Activated gamma-delta T cell treated with anti-CD3 and anti-CD28 coated beads, Interleukin-2, amount 50 U/mL, for 16 hours (primary cell): ENCODE data around the gene LRMDA.
"Not testable (repeated sequence)": the region's sequence is repeated elsewhere in the genome, so short reads cannot be mapped to it uniquely, and the experiment has no call there.

ENCODE experiments used
- DNase-seq: peaks from one replicate; pipeline ENCODE4 v3.0.0-alpha.2; 2020; ENCODE audit warnings: low read depth

The LRMDA gene

DNA sequence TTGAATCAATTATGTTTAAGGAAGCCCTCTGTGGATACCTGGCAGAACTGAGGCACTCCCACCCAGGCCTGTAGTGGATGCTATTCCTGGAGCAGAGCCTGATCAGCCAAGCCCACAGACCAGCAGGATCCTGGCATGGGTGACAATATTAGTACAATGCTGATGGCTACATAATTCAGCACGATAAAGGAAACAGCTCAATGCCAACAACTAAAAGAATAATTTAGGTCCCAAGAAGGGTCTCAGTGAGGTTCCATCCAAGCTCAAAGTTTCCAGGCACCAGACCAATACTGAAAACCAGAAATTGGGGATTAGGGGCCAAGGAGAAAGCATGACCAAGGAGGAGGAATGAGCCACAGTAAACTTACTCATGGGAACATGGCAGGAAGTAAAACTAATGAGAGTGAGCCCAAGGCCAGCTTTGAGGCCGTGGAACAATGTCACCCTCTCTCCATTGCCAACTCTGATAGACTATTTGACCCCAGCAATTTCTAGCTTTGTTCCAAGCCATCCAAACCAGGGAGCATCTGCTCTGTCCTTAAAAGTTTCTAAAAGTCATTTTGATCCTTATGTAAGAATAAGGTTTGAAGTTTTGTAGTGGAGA, 1123.7 kb downstream of the LRMDA start:
- DNase-seq, result no peak

DNA sequence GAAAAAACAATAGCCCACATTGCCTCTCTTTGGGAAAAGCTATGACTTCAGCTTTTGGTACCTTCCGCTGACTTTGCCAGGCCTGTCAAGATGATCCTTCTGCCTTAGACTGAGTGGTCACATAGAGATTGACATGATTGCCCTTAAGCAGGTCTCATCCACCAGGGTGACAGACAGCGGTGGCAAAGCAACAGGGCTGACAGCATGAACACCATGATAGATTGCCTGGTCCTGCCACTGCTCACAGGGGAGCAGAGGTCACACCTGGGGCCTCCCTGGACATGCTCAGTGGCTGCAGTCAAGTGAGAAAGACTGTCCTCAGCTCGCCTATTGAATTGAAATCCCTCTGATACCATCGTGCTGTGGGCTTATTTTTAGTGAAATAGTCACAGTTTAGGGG, 1125.9 kb downstream of the LRMDA start:
- no peak for DNase-seq

DNA sequence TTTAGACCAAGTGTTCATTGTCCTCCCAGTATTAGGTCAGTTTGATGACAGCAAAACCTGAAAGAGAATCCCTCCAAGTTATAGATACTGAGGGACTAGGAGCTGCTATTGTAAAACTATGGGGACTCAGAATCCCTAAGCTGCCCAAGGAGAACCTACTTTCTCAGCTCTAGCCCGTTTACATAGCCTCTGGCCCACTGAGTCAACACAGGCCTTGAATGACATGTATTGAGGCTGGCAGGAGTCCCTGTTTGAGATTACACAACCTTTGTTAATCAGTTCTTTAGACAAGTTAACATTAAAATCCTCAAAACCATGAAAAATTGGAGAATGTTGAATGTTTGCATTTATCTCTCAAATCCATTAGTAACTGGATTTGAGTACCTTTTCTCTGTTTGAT, 1127.2 kb downstream of the LRMDA start:
- no peak for DNase-seq

DNA sequence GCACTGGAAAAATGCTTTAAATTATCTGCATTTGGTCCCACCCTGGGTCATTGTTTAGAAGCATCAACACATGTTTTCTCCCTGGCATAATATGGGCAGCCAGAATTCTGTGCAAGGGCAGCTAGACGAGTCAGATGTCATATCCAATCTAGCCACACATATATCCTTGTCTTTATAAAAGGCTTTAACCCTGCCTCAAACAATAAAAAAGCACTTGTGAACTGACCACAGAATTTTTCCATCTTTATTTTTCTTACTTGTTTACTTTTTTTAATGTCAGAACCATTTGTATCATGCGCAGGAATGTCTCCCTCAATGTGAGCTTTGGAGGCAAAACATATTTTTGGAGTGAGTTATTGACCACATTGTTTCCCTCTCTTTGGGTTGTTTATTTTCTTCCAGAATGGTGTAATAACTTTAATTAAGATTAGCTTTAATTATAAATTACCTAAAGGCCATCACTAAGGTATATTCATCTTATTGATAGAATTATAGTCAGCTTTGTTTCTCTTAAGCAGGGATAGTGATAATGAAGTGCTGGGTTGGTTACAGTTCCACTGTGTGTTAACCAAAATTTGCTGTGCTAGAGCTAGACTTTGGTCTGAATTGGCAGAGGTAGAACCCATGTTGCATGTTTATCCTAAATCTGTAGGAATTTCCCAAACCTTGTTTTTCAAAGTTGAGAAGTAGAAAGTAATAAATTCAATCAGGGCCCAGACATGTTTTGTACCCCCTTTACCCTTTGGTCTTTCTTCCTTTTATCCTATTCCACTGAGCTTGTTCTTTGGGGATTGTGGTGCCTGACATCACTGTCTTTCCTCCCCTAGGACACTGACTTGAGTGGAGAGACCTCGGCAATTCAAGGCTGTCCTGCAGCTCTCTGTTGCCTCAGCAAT, 1127.8 kb downstream of the LRMDA start:
- DNase-seq, result no peak

DNA sequence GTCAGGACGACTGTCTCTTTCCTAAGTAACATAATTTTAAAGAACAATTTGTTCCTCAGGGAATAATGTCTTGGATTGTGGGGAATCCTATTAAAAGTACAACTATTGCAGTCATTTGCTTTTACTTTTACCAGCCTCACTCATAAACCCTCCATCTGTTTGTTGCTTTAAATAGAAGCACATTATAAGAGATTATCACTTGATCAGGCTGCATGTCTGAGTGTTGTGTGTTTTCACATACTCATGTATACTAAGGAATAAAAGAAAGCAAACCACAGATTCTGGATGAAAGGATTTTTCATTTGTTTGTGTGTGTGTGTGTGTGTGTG, 1128.4 kb downstream of the LRMDA start:
- no peak for DNase-seq

DNA sequence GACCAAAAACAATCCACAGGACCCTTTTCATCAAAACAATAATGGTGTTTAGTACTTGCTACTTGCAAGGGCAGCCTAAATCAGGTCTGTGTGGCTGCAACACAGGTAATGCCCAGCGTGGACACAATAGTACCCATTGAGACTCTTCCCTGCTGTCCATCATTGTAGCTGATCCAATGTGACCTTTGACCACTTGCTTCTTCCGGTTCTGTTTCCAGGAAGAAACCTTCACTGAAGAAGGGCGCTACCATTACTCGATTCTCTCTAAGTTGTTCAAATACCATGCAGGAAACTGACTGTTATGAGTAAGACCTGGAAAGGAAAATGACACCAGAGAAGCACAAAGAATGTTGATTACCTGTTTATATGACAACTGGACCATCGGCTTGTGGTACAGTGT, 1128.9 kb downstream of the LRMDA start:
- no peak for DNase-seq

DNA sequence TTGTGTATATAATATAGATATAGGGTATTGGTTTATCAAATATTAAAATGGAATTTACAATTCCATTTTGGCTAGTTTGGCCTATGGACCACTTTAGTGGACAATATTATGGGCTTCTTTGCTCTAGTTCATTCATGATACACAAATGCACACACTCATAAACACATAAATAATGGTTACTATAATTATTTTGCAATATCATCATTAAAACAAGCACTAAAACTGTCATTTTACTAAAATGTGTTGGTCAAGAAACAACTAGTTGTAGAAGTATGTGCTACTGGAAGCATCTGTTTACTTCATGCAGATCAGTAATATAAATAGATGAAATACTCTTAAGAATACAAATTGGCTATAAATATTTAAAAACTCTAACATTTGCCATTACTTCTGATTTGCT, 1131.9 kb downstream of the LRMDA start:
- DNase-seq, result no peak

DNA sequence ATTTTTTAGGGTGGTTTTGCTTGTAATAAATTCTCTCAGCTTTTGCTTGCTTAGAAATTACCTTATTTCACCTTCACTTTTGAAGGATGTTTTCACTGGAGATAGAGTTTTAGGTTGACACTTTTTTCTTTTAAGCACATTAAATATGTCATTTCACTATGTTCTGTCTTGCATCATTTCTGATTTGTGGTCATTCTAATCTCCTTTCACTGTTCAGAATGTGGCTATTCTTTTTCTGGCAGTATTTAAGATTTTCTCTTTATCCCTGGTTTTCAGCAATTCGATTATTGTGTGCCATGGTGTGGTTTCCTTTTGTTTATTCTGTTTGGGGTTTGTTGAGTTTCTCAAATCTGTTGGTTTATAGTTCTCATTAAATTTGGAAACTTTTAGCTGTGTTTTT, 1140.6 kb downstream of the LRMDA start:
- no peak for DNase-seq

DNA sequence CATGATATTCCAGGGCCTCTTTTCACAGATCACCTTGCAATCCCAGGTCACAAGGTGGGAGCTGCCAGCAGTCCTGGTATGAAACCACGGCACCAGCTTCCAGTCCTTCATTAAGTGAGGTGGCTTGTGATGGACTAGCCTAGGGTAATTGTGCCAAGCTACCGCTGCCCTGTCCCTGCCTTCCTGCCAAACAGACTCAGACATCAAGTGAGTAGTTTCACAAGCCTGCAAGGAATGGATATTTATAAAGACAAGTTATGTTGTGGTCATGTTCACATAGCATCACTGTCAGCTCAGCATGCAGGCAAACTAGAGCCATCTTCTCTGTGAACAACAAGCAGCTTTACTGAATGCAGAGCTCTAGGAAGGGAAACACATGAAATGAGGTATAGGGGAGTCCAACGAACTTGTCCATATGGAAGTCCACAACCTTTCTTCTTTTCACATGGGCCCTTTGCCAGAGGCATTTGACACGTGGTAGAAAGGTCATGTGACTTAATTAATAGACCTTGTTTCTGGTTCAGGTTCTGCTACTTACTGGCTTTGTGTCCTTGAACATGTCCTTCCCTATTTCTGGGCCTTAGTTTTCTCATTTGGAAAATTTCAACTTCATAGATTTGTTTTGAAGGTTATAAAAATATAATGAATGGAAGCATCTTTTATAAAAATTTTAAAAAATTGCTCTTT, 1145.0 kb downstream of the LRMDA start:
- DNase-seq, result no peak

DNA sequence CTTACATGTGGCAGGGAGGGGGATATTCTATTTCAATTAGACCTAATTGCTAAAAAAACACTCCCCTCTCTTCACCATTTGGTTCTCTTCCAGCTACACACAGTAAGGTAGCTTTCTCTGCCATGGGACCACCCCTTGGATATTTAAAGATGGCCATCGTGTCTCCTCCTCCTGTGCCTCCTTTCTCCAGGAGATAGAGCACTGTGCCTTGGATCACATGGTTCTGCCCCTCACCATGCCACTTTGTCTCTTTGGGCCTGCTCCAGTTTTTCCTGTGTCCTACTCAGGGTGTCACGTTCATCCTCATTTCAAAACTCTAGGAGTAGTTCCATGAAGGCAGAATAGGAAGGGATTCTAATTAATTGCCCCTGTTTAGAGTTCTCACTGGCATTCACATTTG, 1146.0 kb downstream of the LRMDA start:
- DNase-seq, result no peak

DNA sequence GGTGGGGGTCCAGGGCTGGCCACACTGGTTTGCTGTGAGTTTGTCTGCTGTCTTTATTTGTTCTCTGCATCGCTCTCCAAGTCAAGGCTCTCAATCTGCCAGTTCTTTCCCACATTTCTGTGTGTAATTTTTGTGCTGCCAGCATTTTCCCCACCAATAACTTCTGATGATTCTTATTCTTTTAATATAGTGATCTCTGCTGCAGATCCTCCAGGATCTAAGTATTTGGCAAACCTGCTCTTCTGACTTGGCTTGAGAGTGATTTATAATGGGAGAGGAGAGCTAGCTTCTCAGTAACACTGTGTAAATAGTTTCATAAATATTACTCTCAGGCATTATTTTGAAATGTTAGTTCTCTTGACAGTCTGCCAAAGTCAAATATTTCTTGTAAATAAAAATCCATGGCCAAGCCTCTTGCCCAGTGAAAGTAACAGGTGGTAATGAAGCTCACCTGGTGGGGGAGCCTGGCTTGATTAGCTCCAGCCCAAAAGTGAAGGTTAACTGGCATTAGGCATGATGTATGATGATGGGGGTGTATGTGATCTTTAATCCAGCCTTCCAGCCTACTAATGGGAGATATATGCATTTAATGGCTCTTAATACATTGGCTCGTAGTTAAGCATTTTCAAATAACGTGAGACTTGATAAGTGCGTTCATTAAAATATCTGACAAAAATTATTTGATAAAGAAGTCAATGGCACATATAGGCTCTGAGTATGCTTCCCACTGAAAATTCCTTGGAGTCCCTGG, 1150.3 kb downstream of the LRMDA start:
- no peak for DNase-seq

DNA sequence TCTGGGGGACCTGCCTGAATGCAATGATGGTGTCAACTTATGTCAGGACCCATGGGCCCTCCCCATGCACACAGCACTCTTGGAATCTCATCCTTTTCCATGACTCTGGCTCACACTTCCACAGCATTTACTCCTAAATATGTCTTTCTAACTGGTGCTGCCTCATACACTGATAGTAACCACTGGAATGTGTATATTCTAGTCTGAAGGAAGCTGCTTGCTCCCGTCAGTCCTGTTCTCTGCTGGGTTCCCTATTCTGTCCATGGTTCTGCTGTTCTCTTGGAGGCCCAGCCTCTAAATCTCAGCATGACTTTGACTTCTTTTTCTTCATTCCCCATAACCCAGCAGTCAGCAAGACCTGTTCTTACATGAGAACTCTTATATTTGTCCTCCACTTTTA, 1151.1 kb downstream of the LRMDA start:
- DNase-seq, result no peak

DNA sequence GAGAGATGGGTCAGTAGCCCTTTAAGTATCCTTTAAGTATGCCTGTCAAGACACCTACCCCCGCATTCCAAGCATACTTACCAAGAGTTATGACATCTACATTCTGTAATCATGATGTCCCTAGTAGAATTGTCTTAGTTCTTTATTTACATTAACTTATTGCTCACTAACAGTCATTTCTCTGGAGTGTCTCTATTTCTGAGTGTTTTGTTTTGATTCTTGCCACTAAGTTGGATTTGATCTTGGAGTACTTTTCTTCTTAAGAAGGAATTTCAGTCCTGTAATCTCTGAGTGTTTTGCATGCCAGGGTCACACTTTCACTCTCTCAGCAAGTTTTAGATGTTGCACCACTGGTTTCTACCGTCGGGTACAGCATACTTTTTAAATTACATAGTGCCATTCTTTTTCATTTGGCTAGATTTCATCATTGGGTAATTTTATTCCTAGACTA, 1152.3 kb downstream of the LRMDA start:
- DNase-seq, result no peak

DNA sequence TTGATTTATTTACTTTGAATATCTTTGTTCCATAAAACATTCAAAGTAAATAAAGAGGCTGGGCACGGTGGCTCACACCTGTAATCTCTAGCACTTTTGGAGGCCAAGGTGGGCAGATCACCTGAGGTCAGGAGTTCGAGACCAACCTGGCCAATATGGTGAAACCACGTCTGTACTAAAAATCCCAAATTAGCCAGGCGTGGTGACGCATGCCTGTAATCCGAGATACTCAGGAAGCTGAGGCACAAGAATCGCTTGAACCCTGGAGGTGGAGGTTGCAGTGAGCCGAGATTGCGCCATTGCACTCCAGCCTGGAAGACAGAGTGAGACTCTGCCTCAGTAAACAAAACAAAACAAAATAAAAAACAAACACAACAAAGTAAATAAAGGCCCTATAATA, 1153.0 kb downstream of the LRMDA start:
- DNase-seq, result not testable (repeated sequence)
